Sigmoid colon (tissue), 4 donors: ENCODE data around the gene KMT2B.

Experiments used
- POLR2A ChIP-seq, 2 donors: fragments of 450-650 bp; IDR thresholded peaks; one replicate each; pipeline ENCODE4 v1.6.1; 2016; ENCODE audit warnings: antibody characterized with exemption in 2 of 2, mild to moderate bottlenecking in 2 of 2, moderate library complexity in 2 of 2
- POLR2AphosphoS5 ChIP-seq, 4 donors: sonication (generic); formaldehyde crosslinking; IDR thresholded peaks; one replicate each; pipeline ENCODE4 v1.6.1; 2017; ENCODE audit warnings: antibody characterized with exemption in 4 of 4
- TF ChIP-seq, protein P1 (sequence below), 4 experiments: fragments of 450-650 bp in 3 of 4; fragments of 200-600 bp in 1 of 4; IDR thresholded peaks; one replicate each; pipeline ENCODE4 v1.5.1; 2016 to 2019; ENCODE audit warnings: antibody characterized with exemption in 4 of 4, mild to moderate bottlenecking in 3 of 4, moderate library complexity in 2 of 4

DNA sequence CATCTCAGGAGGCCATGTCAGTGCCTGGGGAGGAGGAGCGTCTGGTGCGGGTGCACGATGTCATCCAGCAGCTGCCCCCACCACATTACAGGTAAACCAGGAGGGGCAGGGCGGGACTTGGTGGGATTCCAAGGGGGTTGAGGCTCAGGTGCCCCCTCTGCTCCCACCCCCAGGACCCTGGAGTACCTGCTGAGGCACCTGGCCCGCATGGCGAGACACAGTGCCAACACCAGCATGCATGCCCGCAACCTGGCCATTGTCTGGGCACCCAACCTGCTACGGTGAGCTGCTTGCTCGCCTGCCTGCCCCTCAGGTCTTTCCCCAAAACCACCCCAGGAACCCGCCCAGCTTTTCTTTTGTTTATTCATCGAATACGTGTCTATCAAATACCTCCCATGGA, 64.8 kb downstream of the KMT2B start:
- TF ChIP-seq, protein P1, sequence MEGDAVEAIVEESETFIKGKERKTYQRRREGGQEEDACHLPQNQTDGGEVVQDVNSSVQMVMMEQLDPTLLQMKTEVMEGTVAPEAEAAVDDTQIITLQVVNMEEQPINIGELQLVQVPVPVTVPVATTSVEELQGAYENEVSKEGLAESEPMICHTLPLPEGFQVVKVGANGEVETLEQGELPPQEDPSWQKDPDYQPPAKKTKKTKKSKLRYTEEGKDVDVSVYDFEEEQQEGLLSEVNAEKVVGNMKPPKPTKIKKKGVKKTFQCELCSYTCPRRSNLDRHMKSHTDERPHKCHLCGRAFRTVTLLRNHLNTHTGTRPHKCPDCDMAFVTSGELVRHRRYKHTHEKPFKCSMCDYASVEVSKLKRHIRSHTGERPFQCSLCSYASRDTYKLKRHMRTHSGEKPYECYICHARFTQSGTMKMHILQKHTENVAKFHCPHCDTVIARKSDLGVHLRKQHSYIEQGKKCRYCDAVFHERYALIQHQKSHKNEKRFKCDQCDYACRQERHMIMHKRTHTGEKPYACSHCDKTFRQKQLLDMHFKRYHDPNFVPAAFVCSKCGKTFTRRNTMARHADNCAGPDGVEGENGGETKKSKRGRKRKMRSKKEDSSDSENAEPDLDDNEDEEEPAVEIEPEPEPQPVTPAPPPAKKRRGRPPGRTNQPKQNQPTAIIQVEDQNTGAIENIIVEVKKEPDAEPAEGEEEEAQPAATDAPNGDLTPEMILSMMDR (IDR thresholded peaks at IDR 0.05): no peak
- TF ChIP-seq POLR2AphosphoS5 (IDR thresholded peaks at IDR 0.05) (no peak), POLR2A (IDR thresholded peaks at IDR 0.05) (no peak)
